Measurements from ENCODE around the gene IL1B. TPM values are rescaled to one million over a fixed set of nuclear protein-coding genes. Genes with fewer than 3 reads are reported as not detected.
"Not testable (repeated sequence)": the region's sequence is repeated elsewhere in the genome, so short reads cannot be mapped to it uniquely, and the experiment has no call there.

The IL1B gene
- total and polyA plus RNA-seq, 4 experiments from 2014 or later = 0.81 to 1.3 TPM; not detected in 2

- H3K27ac ChIP-seq (ENCODE audit: low read depth, low read length) = no peak overlapping the region
- no peak for DNase-seq
- no peaks in the 10 kb centered on the region for H3K27me3 ChIP-seq (ENCODE audit: insufficient read depth, low read length)
- H3K9me3 ChIP-seq (ENCODE audit: control insufficient read depth in 1 of 2, low read length in 2 of 2) = no peaks in the 10 kb centered on the region
- H3K4me1 Mint-ChIP-seq = no peaks in the 10 kb centered on the region
- ChIA-PET CTCF (ENCODE audit: partially characterized antibody) (no interaction called here), POLR2A (ENCODE audit: partially characterized antibody) (no interaction called here)
- peaks cover 9 to 21% of the 10 kb centered on the region in 2 donors for H3K27me3 Mint-ChIP-seq
- H3K4me3 Mint-ChIP-seq = no peak overlapping the region
- H3K4me1 ChIP-seq (ENCODE audit: insufficient read depth, low read length) = no peaks in the 10 kb centered on the region
- no peak overlapping the region for H3K4me3 ChIP-seq (ENCODE audit: low read length in 2 of 2)
- no peaks in the 10 kb centered on the region for H3K9me3 Mint-ChIP-seq
- intact Hi-C loops (cut with micrococcal nuclease) = no loop called here
- H3K36me3 Mint-ChIP-seq = no peaks in the 10 kb centered on the region
- no peaks in the 10 kb centered on the region for H3K36me3 ChIP-seq (ENCODE audit: insufficient read depth, low read length)
- H3K27ac Mint-ChIP-seq = no peak overlapping the region
Measured at GRCh38 chr2:112839407-112840067, 3.0 kb upstream of the IL1B start.

- H3K4me3 ChIP-seq (ENCODE audit: low read length in 2 of 2) = no peak overlapping the region
Measured at GRCh38 chr2:112836163-112836560, 417 bp downstream of the IL1B start.

GRCh38 chr2:112835536-112836162, 930 bp downstream of the IL1B start:
- intact Hi-C loops (cut with micrococcal nuclease) = no loop called here
- no peaks in the 10 kb centered on the region for H3K9me3 ChIP-seq (ENCODE audit: control insufficient read depth in 1 of 2, low read length in 2 of 2)
- no peaks in the 10 kb centered on the region for H3K4me1 ChIP-seq (ENCODE audit: insufficient read depth, low read length)
- Mint-ChIP-seq H3K4me1 (no peaks in the 10 kb centered on the region), H3K4me3 (no peak overlapping the region), H3K27me3 (peaks cover 6 to 13% of the 10 kb centered on the region in 2 donors), H3K27ac (no peak overlapping the region), H3K36me3 (no peaks in the 10 kb centered on the region), H3K9me3 (no peaks in the 10 kb centered on the region)
- ChIA-PET CTCF (ENCODE audit: partially characterized antibody) (no interaction called here), POLR2A (ENCODE audit: partially characterized antibody) (no interaction called here)
- no peak overlapping the region for H3K27ac ChIP-seq (ENCODE audit: low read depth, low read length)
- H3K4me3 ChIP-seq (ENCODE audit: low read length in 2 of 2) = no peak overlapping the region
- no peaks in the 10 kb centered on the region for H3K27me3 ChIP-seq (ENCODE audit: insufficient read depth, low read length)
- no peaks in the 10 kb centered on the region for H3K36me3 ChIP-seq (ENCODE audit: insufficient read depth, low read length)
- no peak for DNase-seq

More at GRCh38 chr2:112836163-112836560, 417 bp downstream of the IL1B start:
- ChIA-PET POLR2A (ENCODE audit: partially characterized antibody) (no interaction called here), CTCF (ENCODE audit: partially characterized antibody) (no interaction called here)
- Mint-ChIP-seq H3K36me3 (no peaks in the 10 kb centered on the region), H3K27ac (no peak overlapping the region), H3K4me3 (no peak overlapping the region), H3K27me3 (peaks cover 6 to 13% of the 10 kb centered on the region in 2 donors), H3K9me3 (no peaks in the 10 kb centered on the region), H3K4me1 (no peaks in the 10 kb centered on the region)
- Histone ChIP-seq H3K4me1 (ENCODE audit: insufficient read depth, low read length) (no peaks in the 10 kb centered on the region), H3K27ac (ENCODE audit: low read depth, low read length) (no peak overlapping the region), H3K9me3 (ENCODE audit: control insufficient read depth in 1 of 2, low read length in 2 of 2) (no peaks in the 10 kb centered on the region), H3K36me3 (ENCODE audit: insufficient read depth, low read length) (no peaks in the 10 kb centered on the region), H3K27me3 (ENCODE audit: insufficient read depth, low read length) (no peaks in the 10 kb centered on the region)
- intact Hi-C loops (cut with micrococcal nuclease) = no loop called here
- no peak for DNase-seq

- POLR2A ChIA-PET (ENCODE audit: partially characterized antibody) = no interaction called here
Measured at GRCh38 chr2:112835061-112835501, 1.5 kb downstream of the IL1B start.

GRCh38 chr2:112834396-112835037, 2.1 kb downstream of the IL1B start:
- no peaks in the 10 kb centered on the region for H3K36me3 Mint-ChIP-seq
- H3K4me1 ChIP-seq (ENCODE audit: insufficient read depth, low read length) = no peaks in the 10 kb centered on the region
- DNase-seq = no peak
- no peaks in the 10 kb centered on the region for H3K4me1 Mint-ChIP-seq
- no peak overlapping the region for H3K4me3 Mint-ChIP-seq
- no peaks in the 10 kb centered on the region for H3K27me3 ChIP-seq (ENCODE audit: insufficient read depth, low read length)
- no peak overlapping the region for H3K27ac Mint-ChIP-seq
- H3K9me3 Mint-ChIP-seq = no peaks in the 10 kb centered on the region
- H3K36me3 ChIP-seq (ENCODE audit: insufficient read depth, low read length) = no peaks in the 10 kb centered on the region
- no peak overlapping the region for H3K4me3 ChIP-seq (ENCODE audit: low read length in 2 of 2)
- ChIA-PET CTCF (ENCODE audit: partially characterized antibody) (interaction anchor here (1.2 kb wide), 1 partner anchor 83 kb away, joined by 3 read pairs; no protein-coding TSS in a partner anchor), POLR2A (ENCODE audit: partially characterized antibody) (no interaction called here)
- H3K27ac ChIP-seq (ENCODE audit: low read depth, low read length) = no peak overlapping the region
- no peaks in the 10 kb centered on the region for H3K9me3 ChIP-seq (ENCODE audit: control insufficient read depth in 1 of 2, low read length in 2 of 2)
- intact Hi-C loops (cut with micrococcal nuclease) = no loop called here
- H3K27me3 Mint-ChIP-seq = peaks cover 2 to 11% of the 10 kb centered on the region in 2 donors

More at GRCh38 chr2:112835061-112835501, 1.5 kb downstream of the IL1B start:
- H3K9me3 ChIP-seq (ENCODE audit: control insufficient read depth in 1 of 2, low read length in 2 of 2) = no peaks in the 10 kb centered on the region
- no peaks in the 10 kb centered on the region for H3K4me1 ChIP-seq (ENCODE audit: insufficient read depth, low read length)
- no peaks in the 10 kb centered on the region for H3K36me3 ChIP-seq (ENCODE audit: insufficient read depth, low read length)
- H3K27ac ChIP-seq (ENCODE audit: low read depth, low read length) = no peak overlapping the region
- H3K27me3 ChIP-seq (ENCODE audit: insufficient read depth, low read length) = no peaks in the 10 kb centered on the region
- no peak for DNase-seq
- H3K9me3 Mint-ChIP-seq = no peaks in the 10 kb centered on the region
- H3K36me3 Mint-ChIP-seq = no peaks in the 10 kb centered on the region
- no peak overlapping the region for H3K4me3 ChIP-seq (ENCODE audit: low read length in 2 of 2)
- H3K27me3 Mint-ChIP-seq = peaks cover 2 to 13% of the 10 kb centered on the region in 2 donors
- intact Hi-C loops (cut with micrococcal nuclease) = no loop called here
- CTCF ChIA-PET (ENCODE audit: partially characterized antibody) = no interaction called here
- H3K27ac Mint-ChIP-seq = no peak overlapping the region
- H3K4me3 Mint-ChIP-seq = no peak overlapping the region
- H3K4me1 Mint-ChIP-seq = no peaks in the 10 kb centered on the region

- H3K36me3 ChIP-seq (ENCODE audit: insufficient read depth, low read length) = no peaks in the 10 kb centered on the region
- no peak for DNase-seq
- ChIA-PET CTCF (ENCODE audit: partially characterized antibody) (interaction anchor here (1.2 kb wide), 1 partner anchor 82 kb away, joined by 3 read pairs; no protein-coding TSS in a partner anchor), POLR2A (ENCODE audit: partially characterized antibody) (no interaction called here)
- H3K27me3 ChIP-seq (ENCODE audit: insufficient read depth, low read length) = no peaks in the 10 kb centered on the region
- H3K27ac Mint-ChIP-seq = no peak overlapping the region
- no peak overlapping the region for H3K4me3 ChIP-seq (ENCODE audit: low read length in 2 of 2)
- no peaks in the 10 kb centered on the region for H3K4me1 ChIP-seq (ENCODE audit: insufficient read depth, low read length)
- H3K9me3 Mint-ChIP-seq = peaks cover 0 to 2% (median 0%) of the 10 kb centered on the region in 8 donors
- intact Hi-C loops (cut with micrococcal nuclease) = no loop called here
- no peak overlapping the region for H3K4me3 Mint-ChIP-seq
- H3K27ac ChIP-seq (ENCODE audit: low read depth, low read length) = no peak overlapping the region
- H3K27me3 Mint-ChIP-seq = peaks cover 2 to 7% of the 10 kb centered on the region in 2 donors
- H3K36me3 Mint-ChIP-seq = no peaks in the 10 kb centered on the region
- H3K9me3 ChIP-seq (ENCODE audit: control insufficient read depth in 1 of 2, low read length in 2 of 2) = no peaks in the 10 kb centered on the region
- H3K4me1 Mint-ChIP-seq = no peaks in the 10 kb centered on the region
Measured at GRCh38 chr2:112833976-112834375, 2.6 kb downstream of the IL1B start.

GRCh38 chr2:112833639-112833931, 3.0 kb downstream of the IL1B start:
- H3K27ac Mint-ChIP-seq; H3K4me3 ChIP-seq (ENCODE audit: low read length in 2 of 2); H3K36me3 ChIP-seq (ENCODE audit: insufficient read depth, low read length); H3K4me1 ChIP-seq (ENCODE audit: insufficient read depth, low read length); intact Hi-C loops (cut with micrococcal nuclease); H3K9me3 ChIP-seq (ENCODE audit: control insufficient read depth in 1 of 2, low read length in 2 of 2); H3K27me3 ChIP-seq (ENCODE audit: insufficient read depth, low read length); DNase-seq; H3K36me3 Mint-ChIP-seq; H3K4me3 Mint-ChIP-seq; H3K27ac ChIP-seq (ENCODE audit: low read depth, low read length); POLR2A ChIA-PET (ENCODE audit: partially characterized antibody); H3K9me3 Mint-ChIP-seq; H3K27me3 Mint-ChIP-seq; H3K4me1 Mint-ChIP-seq: not testable (repeated sequence)
- CTCF ChIA-PET (ENCODE audit: partially characterized antibody) = interaction anchor here (1.2 kb wide), 1 partner anchor 82 kb away, joined by 3 read pairs; no protein-coding TSS in a partner anchor
